ENCODE results near the gene AGT.
"Not testable (repeated sequence)": the region's sequence is repeated elsewhere in the genome, so short reads cannot be mapped to it uniquely, and the experiment has no call there.

The AGT gene

DNA sequence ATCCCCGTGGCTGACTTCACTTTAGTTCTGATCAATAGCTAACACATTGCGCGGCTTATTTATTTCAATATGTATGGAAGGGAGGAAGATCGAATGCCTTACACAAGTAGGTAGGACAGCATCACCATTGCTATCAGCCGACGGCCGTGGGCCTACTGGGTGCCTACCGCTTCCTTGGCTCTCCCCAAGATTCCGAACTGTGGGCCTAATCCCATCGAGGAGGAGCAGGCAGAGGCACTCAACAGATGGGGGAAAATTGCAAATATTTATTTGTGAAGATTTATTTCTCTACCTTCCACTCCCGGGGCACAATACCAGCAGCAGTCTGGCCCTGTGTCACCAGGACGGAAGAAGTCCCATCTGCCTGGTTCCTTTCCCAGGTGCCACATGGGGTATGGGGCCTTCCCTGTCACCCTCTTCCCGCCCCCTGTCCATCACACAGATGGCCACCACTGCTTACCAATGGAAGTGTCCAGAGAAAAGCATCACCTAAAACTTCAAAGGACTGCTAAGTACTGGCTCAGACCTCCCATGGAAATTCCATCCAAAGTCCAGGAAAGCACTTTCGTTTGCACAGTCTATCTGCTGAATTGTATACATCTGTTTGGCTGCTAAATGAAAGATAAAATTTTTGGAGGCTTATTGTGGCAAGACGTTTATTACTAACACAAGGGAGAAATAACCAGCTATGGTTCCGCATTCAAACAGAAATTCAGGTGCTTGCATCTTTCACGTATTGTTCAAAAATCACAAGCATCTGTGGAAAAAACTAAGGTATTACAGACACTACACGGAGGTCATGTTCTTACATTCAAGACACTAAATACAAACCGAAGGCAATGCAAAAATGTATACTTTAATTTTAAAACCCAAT is 11.8 kb downstream of the AGT start:
- Histone ChIP-seq H3K4me1 (no peaks in the 10 kb centered on the region), H3K36me3 (no peaks in the 10 kb centered on the region), H3K27me3 (no peaks in the 10 kb centered on the region), H3K9me3 (no peaks in the 10 kb centered on the region), H3K4me3 (ENCODE audit: low read depth, low read length) (no peak overlapping the region)
- TF ChIP-seq, protein P1, sequence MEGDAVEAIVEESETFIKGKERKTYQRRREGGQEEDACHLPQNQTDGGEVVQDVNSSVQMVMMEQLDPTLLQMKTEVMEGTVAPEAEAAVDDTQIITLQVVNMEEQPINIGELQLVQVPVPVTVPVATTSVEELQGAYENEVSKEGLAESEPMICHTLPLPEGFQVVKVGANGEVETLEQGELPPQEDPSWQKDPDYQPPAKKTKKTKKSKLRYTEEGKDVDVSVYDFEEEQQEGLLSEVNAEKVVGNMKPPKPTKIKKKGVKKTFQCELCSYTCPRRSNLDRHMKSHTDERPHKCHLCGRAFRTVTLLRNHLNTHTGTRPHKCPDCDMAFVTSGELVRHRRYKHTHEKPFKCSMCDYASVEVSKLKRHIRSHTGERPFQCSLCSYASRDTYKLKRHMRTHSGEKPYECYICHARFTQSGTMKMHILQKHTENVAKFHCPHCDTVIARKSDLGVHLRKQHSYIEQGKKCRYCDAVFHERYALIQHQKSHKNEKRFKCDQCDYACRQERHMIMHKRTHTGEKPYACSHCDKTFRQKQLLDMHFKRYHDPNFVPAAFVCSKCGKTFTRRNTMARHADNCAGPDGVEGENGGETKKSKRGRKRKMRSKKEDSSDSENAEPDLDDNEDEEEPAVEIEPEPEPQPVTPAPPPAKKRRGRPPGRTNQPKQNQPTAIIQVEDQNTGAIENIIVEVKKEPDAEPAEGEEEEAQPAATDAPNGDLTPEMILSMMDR (IDR thresholded peaks at IDR 0.05; ENCODE audit: low read depth, low read length) = no peak
- no peak for DNase-seq

DNA sequence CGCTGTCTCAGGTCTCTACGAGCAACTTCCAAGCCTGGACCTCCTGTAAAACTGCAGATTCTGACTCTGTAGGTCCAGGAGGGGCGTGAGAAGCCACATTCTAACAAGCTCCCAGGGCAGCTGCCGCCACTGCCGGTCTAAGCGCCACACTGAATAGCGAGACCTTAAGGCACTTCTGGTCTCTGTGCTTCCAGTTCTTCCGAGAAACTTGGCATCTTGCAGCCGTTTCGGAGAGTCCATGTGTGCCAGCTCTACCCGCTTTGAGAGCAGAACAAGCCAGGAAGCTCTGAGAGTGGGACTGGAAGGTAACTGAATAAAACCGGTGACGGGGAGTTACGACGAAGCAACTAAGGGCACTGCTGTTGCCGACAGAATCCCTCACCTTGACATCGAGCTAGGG is 12.5 kb downstream of the AGT start:
- Histone ChIP-seq H3K4me3 (ENCODE audit: low read depth, low read length) (no peak overlapping the region), H3K36me3 (no peaks in the 10 kb centered on the region), H3K9me3 (no peaks in the 10 kb centered on the region), H3K4me1 (no peaks in the 10 kb centered on the region), H3K27me3 (no peaks in the 10 kb centered on the region)
- no peak for DNase-seq
- TF ChIP-seq, protein P1 (IDR thresholded peaks at IDR 0.05; ENCODE audit: low read depth, low read length) = no peak

DNA sequence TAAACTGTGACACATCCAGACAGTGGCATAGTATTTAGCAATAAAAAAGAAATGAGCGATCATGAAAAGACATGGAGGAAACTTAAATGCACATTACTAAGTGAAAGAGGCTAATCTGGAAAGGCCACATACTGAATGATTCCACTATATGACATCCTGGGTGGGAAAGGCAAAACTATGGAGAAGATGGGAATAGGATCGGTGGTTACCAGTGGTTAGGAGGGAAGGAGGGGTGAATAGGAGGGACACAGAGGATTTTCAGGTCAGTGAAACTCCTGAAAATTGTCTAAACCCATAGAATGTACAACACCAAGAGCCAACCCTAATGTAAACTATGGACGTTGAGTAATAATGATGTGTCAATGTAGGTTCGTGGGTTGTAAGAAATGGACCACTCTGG is 13.8 kb downstream of the AGT start:
- DNase-seq = no peak
- TF ChIP-seq, protein P1 (IDR thresholded peaks at IDR 0.05; ENCODE audit: low read depth, low read length) = no peak
- H3K9me3 ChIP-seq = no peaks in the 10 kb centered on the region
- H3K36me3 ChIP-seq = no peaks in the 10 kb centered on the region
- no peak overlapping the region for H3K4me3 ChIP-seq (ENCODE audit: low read depth, low read length)
- no peaks in the 10 kb centered on the region for H3K4me1 ChIP-seq
- H3K27me3 ChIP-seq = no peaks in the 10 kb centered on the region

DNA sequence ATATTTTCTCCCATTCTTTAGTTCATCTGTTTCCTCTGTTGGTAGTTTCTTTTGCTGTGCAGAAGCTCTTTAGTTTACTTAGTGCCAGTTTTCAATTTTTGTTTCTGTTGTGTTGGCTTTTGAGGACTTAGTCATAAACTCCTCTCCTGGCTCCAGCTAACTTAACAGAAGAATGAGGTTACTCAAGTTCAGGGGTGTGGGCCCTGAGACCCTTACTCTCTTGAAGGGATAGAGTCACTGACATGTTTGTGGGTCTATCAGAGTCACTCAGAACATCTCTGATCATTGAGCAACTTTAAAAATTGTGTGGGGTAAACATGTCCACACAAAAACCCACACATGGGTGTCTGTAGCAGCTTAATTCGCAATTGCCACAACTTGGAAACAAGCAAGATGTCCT is 14.2 kb downstream of the AGT start:
- H3K27me3 ChIP-seq = no peaks in the 10 kb centered on the region
- H3K36me3 ChIP-seq = no peaks in the 10 kb centered on the region; the same call in 1 of the 2 replicates
- H3K4me3 ChIP-seq (ENCODE audit: low read depth, low read length) = no peak overlapping the region
- TF ChIP-seq, protein P1 (IDR thresholded peaks at IDR 0.05; ENCODE audit: low read depth, low read length) = no peak
- H3K9me3 ChIP-seq = no peaks in the 10 kb centered on the region
- no peak for DNase-seq
- no peaks in the 10 kb centered on the region for H3K4me1 ChIP-seq

DNA sequence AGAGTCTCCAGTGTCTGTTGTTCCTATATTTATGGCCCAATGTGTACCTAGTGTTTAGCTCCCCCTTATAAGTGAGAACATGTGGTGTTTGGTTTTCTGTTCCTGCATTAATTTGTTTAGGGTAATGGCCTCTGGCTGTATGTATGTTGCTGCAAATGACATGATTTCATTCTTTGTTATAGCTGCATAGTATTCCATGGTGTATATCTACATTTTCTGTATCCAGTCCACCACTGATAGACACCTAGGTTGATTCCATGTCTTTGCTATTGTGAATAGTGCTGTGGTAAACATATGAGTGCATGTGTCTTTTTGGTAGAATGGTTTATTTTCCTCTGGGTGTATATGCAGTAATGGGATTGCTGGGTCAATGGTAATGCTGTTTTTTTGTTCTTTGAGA is 15.0 kb downstream of the AGT start:
- not testable (repeated sequence) for H3K27me3 ChIP-seq; H3K9me3 ChIP-seq; DNase-seq; H3K36me3 ChIP-seq; H3K4me1 ChIP-seq; H3K4me3 ChIP-seq (ENCODE audit: low read depth, low read length)

DNA sequence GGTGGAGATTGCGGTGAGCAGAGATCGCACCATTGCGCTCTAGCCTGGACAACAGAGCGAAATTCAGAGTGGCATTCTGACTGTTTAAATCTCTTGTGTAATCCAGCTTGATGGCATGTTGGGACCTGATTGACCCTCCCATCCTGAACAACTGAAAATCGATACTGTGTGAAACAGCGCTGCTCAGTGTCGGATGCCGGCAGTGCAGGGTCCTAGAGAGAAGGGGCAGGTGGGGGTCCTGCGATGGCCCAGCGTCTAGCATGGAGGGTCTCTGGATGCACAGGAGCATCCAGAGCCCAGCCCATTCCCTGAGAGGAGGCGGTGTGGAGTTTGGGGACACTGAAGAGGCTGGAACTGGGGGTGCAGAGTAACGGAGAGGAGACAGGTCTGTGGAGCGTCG is 15.8 kb downstream of the AGT start:
- Histone ChIP-seq H3K9me3 (no peaks in the 10 kb centered on the region), H3K27me3 (no peaks in the 10 kb centered on the region), H3K4me1 (no peaks in the 10 kb centered on the region), H3K4me3 (ENCODE audit: low read depth, low read length) (no peak overlapping the region), H3K36me3 (no peaks in the 10 kb centered on the region; the same call in none of the 2 replicates)
- DNase-seq = no peak
- TF ChIP-seq, protein P1 (IDR thresholded peaks at IDR 0.05; ENCODE audit: low read depth, low read length) = no peak
